GM18520 (cell line): ENCODE measurements around the gene ZNF579.

Experiments
- ATAC-seq: cut with Tn5 transposase; IDR thresholded peaks from one replicate; pipeline ENCODE4 v1.9.1; 2021; ENCODE audit not compliant: unreplicated experiment

The ZNF579 gene, protein sequence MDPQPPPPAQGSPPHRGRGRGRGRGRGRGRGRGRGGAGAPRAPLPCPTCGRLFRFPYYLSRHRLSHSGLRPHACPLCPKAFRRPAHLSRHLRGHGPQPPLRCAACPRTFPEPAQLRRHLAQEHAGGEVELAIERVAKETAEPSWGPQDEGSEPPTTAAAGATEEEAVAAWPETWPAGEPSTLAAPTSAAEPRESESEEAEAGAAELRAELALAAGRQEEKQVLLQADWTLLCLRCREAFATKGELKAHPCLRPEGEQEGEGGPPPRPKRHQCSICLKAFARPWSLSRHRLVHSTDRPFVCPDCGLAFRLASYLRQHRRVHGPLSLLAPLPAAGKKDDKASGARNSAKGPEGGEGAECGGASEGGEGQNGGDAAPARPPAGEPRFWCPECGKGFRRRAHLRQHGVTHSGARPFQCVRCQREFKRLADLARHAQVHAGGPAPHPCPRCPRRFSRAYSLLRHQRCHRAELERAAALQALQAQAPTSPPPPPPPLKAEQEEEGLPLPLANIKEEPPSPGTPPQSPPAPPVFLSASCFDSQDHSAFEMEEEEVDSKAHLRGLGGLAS

DNA sequence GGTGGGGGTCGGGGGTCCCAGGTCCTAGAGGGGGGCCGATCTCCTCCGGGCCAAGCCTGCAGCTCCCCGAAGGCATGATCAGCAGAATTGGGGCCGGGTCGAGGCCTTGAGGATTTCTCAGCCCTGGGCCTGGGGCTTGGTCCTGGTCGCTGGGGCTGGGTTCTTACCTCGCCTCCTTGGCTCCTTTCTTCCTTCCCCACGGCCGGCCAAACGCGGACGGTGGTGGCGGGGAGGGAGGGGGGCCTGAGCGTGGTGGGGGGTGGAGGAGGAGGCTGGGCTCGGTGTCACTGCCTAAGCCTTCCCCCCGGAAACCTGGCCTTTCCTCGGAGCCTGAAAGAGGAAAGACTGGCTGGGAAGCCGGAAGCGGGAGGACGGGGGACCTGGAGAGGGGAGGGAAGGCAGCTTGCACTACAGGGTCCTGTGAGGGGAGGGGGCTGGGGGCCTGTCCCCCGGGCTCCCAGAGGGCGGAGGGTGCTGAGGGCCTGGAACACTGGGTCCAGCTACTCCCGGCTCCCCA is at the start of gene ZNF579:
TSS of gene ZNF579 (minus strand) at position 221 of the 517 bp plus-strand sequence. CDS start 1,209 bp downstream, outside the sequence.
- no peak for ATAC-seq

DNA sequence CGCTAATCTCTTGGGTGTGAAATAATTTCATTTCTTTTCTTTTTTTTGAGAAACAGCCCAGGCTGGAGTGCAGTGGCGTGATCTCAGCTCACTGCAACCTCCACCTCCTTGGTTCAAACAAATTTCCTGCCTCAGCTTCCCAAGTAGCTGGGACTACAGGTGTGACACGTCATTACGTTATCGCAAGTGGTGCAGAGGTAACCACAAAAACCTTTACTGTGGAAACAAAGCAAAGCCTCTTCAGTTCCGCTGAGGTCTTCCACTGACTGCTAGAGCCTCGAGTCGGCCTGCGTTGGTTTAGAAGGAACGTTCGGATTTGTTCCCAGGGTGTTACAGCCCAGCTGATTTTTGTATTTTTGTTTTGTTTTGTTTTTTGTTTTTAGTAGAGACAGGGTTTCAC is 45.7 kb upstream of the ZNF579 start:
- no peak for ATAC-seq

DNA sequence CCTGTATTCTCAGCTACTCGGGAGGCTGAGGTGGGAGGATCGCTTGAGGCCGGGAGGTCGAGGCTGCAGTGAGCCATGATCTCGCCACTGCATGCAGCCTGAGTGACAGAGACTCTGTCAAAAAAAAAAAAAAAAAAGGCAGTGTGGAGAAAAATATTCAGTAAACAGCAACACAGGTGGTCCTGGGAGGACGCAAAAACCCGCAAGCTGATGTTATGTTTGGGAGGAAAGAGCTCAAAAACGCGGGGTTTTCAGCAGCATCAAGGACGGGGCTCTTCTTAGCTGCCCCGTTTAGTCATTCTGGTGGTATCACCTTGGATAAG is 44.3 kb upstream of the ZNF579 start:
- ATAC-seq = no peak

DNA sequence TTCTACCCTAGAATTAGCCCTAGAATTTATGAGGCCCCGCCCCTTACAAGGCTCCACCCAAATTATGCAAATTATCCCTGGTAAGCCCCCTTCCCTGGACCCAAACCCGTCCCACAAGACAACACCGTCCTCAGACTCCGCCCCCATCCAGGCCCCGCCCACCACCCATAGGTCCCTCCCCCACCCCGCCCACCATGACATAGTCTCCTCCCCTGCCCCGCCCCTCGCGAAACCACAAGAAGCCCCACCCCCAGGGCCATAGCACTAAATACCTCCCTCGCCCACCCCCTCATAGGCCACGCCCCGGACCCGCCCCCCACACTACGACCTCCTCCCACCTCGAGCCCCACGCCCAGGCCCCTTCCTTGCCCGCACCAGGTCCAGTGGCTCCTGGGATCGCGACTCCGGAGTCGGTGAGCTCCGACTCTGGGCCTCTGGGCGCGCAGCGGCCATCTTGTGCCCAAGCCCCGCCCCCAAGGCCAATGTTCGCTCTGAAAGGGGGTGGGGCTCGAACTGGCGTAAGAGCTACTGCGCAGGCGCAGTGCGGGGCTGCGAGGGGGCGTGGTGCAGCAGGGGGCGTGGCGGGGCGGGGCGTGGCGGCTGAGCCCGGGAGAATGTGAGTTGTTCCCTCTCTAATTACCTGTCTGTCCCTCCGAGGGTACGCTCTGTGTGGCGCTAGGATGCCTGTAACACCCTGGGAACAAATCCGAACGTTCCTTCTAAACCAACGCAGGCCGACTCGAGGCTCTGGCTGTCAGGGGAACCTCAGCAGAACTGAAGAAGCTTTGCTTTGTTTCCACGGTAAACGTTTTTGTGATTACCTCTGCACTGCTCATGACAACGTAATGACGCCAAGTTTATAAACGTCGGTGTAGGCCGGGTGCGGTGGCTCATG is 43.7 kb upstream of the ZNF579 start, which contains the start of gene ZNF784:
TSS of gene ZNF784 (minus strand) at position 458 of the 895 bp plus-strand sequence. CDS start at position 453, 5 bp downstream.
- no peak for ATAC-seq

DNA sequence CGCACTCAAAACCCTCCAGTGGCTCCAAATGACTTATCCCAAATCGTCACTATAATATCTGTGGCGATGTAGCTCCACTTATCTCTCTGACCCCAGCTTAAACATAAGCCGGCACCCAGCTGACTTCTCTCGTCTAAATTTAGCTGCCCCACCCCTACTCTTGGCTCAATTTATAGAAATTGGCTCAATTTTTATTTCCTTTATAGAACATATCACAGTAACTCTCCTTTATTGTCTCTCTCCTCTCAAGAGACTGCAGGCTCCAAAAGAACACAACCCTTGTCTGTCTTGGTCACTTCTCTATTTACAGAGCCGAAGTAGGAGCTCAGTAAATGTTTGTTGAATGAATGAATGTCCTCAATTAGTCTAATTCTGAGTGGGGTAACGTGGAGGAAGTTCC is 42.9 kb upstream of the ZNF579 start:
- no peak for ATAC-seq

DNA sequence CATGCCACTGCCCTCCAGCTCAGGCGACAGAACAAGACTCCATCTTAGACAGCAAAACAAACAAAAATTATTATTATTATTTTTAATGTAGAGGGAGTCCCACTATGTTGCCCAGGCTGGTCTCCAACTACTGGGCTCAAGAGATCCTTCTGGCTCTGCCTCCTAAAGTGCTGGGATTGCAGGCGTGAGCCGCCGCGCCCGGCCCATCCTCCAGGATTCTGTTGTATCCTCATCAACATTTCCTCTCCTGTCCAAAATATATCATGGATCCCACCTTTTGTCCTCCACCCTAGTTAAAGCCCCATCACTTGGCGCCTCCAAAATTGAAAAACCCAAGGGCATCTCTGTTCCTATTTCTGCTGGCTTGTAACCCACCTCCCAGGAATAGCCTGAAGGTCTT is 42.5 kb upstream of the ZNF579 start:
- no peak for ATAC-seq

DNA sequence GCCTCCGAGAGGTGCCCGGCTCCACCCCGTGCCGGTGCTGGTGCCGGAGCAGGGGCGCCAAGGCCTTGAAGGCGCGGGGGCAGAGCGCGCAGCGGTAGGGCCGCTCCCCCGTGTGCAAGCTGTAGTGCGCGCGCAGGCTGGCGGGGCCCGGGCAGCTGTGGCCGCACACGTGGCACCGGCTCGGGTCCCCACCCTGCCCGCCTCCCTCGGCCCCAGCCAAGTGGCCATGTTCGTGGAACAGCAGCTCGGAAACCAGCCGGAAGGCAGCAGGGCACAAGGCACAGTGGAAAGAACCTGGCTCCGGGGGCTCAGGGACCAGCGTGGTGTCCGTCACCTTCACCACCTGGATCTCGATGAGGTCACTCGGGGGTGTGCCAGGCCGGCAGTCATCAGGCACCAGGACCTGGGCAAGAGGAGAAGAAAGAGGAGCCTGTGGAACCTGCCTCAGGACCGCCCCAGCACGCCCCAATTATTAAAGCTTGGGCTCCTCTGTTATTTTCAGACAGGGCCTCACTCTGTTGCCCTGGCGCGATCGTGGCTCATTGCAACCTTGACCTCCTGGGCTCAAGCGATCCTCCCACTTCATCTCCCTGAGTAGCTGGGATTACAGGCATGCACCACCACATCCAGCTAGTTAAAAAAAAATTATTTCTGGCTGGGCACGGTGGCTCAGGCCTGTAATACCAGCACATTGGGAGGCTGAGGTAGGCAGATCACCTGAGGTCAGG is 41.8 kb upstream of the ZNF579 start:
- ATAC-seq = no peak

DNA sequence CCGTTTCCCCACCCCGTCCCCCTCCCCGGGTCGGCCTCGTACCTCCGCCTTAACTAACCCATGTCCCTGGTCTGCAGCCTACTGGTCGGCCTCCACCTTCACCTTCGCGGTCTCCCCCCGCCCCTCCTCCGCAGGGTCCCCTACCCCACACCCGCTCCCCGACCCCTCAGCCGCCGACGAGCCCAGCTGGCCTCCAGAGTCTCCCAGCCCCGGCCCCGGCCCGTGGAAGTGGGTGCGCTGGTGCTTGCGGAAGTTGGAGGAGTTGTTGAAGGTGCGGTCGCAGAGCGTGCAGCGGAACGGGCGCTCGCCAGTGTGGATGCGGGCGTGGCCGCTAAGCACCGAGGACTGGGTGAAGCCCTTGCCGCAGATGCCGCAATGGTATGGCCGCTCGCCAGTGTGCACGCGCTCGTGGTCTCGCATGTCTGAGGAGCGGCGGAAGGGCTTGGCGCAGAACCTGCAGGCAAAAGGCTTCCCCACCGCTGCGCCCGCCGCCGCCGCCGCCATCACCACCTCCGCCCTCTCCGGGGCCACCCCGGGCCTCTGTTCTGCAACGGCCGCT is 41.1 kb upstream of the ZNF579 start:
- no peak for ATAC-seq

DNA sequence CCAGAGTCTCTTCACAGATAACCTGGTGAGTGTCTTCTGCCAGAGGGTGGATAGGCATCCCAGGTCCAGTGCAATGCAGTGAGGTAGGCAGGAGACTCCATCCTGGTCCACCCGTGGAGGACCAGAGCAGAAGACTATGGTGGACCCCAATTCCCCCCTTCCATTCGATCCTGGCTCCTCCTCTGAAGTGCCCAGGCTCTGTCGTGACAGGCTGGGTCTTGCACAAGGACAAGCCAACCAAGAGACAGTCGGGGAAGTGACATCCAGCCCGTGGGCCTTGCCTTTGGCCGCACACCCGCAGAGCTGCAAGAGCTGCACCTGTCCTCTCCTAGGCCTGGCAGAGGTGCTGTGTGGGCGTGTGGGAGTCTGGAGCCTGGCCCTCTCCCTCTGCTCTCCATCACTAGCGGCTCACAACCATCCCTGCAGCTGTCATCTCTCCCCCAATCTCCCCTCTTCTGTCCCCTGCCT is 40.6 kb upstream of the ZNF579 start:
- ATAC-seq = no peak

DNA sequence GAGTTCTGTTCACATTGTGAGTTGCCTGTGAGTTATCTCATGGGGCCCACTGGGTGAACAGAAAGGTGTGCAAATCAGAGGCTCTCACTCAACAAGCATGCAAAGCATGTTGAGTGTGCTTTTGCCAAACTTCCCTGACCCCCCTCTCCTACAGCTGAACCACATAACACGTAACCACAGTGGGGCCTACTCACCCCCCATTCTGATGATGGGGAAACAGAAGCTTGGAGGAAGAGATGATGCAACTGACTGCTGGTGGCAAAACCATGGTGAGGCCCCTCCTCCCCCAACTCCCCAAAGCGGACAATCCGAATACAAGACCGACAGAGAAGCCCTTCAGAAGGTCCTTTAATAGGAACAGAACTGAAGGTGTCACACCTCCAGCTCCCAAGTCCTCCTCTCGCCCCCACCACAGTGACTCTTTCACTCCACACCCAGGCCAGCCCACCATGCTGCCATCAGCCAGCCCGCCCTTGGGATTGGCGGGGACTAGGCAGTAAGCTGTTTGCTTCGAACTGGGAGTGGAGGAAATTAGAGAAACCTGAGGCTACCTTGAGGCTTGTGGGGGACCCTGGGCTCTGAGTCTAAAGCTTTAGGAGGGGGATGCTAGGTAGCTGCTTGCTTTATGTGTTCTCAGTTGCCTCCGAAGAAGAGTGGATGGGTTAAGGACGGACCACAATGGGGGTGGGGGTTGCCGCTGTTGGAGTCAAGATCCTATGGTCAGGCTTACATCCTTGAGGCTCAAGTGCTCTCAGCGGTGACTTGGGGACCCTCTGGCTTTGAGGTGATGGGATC is 40.0 kb upstream of the ZNF579 start:
- no peak for ATAC-seq

DNA sequence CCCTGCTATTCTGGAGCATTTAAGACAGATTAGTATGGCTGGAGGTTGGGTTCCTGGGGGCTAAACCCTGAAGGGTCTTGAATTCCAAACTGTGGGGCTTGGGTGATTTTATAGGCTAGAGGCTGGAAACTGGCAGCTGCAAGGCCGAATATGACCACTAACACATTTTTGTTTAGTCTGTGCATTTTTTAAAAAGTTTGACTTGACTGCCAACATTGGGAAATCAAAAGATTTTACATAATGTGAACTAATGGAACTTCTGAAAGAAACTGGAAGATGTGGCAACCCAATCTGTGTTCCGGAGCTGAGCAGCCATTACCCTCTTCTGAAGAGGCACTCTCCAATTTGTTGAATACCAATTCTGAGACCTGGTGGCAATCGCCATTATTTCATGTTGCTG is 38.6 kb upstream of the ZNF579 start:
- no peak for ATAC-seq

DNA sequence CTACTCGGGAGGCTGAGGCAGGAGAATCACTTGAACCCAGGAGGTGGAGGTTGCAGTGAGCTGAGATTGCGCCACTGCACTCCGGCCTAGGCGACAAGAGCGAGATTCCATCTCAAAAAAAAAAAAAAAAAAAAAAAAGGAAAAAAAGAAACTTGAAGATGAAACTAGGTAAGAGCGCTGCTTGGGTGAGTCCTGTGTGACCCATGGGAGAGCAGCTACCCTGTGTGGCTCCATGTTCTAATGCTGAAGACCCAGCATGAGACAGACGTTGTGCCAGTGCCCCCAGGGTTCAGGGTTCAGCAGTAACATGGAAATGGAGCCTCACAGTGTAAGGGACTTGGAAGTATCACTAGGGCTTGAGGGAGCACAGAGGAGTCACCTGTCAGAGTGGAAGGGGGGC is 37.8 kb upstream of the ZNF579 start:
- no peak for ATAC-seq

DNA sequence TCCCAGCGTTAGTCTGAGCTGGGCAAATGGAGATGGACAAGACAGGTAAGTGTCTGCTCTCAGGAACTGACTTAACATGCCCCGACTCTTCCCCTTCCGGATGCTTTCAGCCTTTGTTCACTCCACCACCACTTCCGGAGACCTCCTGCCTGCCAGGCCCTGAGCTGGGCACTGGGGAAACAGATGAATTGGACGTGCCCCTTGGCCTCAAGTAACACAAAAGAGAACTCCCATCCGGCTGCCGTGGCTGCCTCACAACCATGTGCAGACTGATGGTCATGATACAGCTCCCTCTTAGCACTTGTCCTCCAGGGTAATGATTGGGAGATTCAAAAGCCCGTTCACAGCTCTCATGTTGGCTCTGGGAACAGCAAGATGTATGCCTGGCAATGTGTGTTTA is 36.8 kb upstream of the ZNF579 start:
- ATAC-seq = no peak

DNA sequence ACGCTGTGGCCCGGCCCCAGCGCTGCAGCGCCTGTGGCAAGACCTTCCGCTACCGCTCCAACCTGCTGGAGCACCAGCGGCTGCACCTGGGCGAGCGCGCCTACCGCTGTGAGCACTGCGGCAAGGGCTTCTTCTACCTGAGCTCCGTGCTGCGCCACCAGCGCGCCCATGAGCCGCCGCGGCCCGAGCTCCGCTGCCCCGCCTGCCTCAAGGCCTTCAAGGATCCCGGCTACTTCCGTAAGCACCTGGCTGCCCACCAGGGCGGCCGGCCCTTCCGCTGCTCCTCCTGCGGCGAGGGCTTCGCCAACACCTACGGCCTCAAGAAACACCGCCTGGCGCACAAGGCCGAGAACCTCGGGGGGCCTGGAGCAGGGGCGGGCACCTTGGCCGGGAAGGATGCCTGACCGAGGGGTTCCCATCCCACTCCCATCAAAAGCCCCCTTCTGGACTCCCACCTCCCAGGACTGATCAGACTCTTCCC is 35.8 kb upstream of the ZNF579 start:
- ATAC-seq = no peak

DNA sequence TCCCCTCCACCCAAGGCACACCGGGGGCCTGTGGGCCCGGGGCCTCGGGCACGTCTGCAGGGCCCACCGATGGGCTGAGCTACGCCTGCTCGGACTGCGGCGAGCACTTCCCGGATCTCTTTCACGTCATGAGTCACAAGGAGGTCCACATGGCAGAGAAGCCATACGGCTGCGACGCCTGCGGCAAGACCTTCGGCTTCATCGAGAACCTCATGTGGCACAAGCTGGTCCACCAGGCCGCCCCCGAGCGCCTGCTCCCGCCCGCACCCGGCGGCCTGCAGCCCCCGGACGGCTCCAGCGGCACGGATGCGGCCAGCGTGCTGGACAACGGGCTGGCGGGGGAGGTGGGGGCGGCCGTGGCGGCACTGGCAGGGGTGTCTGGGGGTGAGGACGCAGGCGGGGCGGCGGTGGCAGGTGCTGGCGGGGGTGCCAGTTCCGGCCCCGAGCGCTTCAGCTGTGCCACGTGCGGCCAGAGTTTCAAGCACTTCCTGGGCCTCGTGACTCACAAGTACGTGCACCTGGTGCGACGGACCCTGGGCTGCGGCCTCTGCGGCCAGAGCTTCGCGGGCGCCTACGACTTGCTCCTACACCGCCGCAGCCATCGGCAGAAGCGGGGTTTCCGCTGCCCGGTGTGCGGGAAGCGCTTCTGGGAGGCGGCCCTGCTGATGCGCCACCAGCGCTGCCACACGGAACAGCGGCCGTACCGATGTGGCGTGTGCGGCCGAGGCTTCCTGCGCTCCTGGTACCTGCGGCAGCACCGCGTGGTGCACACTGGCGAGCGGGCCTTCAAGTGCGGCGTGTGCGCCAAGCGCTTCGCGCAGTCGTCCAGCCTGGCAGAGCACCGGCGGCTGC is 35.1 kb upstream of the ZNF579 start:
- no peak for ATAC-seq

DNA sequence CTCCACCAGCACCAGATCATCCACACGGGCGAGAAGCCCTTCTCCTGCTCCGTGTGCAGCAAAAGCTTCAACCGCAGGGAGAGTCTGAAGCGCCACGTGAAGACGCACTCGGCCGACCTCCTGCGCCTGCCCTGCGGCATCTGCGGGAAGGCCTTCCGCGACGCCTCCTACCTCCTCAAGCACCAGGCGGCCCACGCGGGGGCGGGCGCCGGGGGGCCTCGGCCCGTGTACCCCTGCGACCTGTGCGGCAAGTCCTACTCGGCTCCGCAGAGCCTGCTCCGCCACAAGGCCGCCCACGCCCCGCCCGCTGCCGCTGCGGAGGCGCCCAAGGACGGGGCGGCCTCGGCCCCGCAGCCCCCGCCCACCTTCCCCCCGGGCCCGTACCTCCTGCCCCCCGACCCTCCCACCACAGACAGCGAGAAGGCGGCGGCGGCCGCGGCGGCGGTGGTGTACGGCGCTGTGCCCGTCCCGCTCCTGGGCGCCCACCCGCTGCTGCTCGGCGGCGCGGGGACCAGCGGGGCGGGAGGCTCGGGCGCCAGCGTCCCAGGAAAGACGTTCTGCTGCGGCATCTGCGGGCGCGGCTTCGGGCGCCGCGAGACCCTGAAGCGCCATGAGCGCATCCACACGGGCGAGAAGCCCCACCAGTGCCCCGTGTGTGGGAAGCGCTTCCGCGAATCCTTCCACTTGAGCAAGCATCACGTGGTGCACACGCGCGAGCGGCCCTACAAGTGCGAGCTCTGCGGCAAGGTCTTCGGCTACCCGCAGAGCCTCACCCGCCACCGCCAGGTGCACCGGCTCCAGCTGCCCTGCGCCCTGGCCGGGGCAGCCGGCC is 34.3 kb upstream of the ZNF579 start:
- no peak for ATAC-seq

DNA sequence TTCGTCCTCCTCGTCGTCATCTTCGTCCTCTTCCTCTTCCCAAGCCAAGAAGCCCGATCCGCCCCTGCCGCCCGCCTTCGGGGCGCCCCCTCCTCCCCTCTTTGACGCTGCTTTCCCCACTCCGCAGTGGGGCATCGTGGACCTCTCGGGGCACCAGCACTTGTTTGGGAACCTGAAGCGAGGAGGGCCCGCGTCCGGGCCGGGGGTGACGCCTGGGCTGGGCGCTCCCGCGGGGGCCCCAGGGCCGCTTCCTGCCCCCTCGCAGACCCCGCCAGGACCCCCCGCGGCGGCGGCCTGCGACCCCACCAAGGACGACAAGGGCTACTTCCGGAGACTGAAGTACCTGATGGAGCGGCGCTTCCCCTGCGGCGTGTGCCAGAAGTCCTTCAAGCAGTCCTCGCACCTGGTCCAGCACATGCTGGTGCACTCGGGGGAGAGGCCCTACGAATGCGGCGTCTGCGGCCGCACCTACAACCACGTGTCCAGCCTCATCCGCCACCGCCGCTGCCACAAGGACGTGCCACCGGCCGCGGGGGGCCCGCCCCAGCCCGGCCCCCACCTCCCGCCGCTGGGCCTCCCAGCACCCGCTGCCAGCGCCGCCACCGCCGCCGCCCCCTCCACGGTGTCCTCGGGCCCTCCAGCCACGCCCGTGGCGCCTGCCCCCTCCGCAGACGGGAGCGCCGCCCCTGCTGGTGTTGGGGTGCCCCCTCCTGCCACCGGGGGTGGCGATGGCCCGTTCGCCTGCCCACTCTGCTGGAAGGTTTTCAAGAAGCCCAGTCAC is 33.5 kb upstream of the ZNF579 start:
- no peak for ATAC-seq
